ENCODE data around the gene ENO1.

DNA sequence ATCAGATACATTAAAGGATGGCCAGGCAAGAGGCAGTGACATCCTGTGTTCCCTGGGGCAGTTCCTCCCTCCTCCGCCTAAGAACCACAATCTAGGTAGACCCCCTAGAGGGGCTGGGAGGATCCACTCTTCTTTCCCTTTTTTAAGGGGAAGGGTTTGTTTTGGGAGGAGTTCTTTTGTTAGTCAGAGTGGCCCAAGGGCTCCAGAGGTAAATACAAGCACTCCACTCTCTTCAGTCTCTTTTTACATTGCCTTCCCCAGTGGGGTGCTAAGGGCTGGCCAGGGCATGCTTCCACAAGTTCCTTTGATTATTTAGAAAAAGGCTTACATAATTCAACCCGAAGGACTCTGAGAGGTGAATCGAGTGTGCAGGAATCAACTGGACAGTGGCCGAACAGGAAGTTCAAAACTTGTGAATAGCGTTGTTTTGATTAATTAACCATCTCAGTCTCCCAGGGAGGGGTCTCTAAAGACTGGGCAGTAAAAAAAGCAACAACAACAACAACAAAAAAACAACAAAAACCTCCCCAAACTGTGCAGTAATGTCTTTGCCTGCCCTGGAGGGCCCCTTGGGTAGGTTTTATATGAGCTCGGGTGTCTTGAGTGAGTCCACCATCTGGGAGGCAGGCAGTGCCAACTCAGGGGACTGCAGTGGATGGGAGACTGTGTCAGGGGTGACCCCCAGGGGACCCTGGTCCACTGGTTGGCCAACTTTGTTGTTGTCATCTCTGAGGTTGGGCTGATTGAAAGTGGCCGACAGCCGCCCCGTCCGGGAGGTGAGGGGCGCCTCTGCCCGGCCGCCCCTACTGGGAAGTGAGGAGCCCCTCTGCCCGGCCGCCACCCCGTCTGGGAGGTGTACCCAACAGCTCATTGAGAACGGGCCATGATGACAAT is 33.2 kb upstream of the ENO1 start:
- no peak for TF ChIP-seq CTCF (IDR thresholded peaks at IDR 0.05; ENCODE audit: extremely low read depth in 1 of 2, insufficient read depth in 1 of 2, low read depth in 1 of 2, low read length in 2 of 2)
- no peak for TF ChIP-seq EZH2 (IDR thresholded peaks at IDR 0.05; ENCODE audit: borderline replicate concordance, low read depth, low read length, severe bottlenecking)
- no peak for TF ChIP-seq GATA2 (IDR thresholded peaks at IDR 0.05; ENCODE audit: insufficient read depth, insufficient read length, low read depth, low read length)
- TF ChIP-seq FOS (IDR thresholded peaks at IDR 0.05; ENCODE audit: borderline replicate concordance, insufficient read depth, low read length): no peak
- no peak for TF ChIP-seq POLR2AphosphoS5 (IDR thresholded peaks at IDR 0.05; ENCODE audit: insufficient read depth, low read depth, low read length)
- no peak for TF ChIP-seq MYC (IDR thresholded peaks at IDR 0.05; ENCODE audit: low read depth, low read length)

Data from endothelial cell of umbilical vein (primary cell).